OCI-LY7 (cell line): ENCODE measurements around the gene PALD1. TPM values are rescaled to one million over a fixed set of nuclear protein-coding genes. Genes with fewer than 3 reads are reported as not detected.

ENCODE experiments used
- BruUV-seq: library from RNA; stranded (reverse); fragments of 400-500 nt; replicated peaks from 2 replicates; lab custom pipeline; 2021; lab: Mats Ljungman, UMichigan
- CTCF ChIA-PET: fragments of 300-600 bp; sonication (Branson Sonifier 250); formaldehyde crosslinking; loops from one replicate; lab custom pipeline; 2022; ENCODE audit warnings: antibody characterized with exemption; ENCODE audit not compliant: unreplicated experiment; lab: Charles Lee
- POLR2A ChIA-PET: fragments of 300-600 bp; sonication (Branson Sonifier 250); formaldehyde crosslinking; loops from one replicate; lab custom pipeline; 2022; ENCODE audit warnings: antibody characterized with exemption; lab: Charles Lee
- DNase-seq: peaks from one replicate; pipeline ENCODE4 v3.0.0-alpha.2; 2015; ENCODE audit warnings: low spot score
- H2AFZ ChIP-seq: fragments of 200-600 bp; sonication (generic), shearing (Covaris generic); 2 replicates; pipeline ENCODE4 v1.6.1; 2014; ENCODE audit warnings: mild to moderate bottlenecking, antibody characterized with exemption, low read length, moderate library complexity
- H3K27ac ChIP-seq: fragments of 200-600 bp; sonication (generic); 2 replicates; pipeline ENCODE4 v1.5.1; 2014; ENCODE audit warnings: mixed run types, low read depth, mild to moderate bottlenecking, moderate library complexity, low read length, inconsistent platforms; ENCODE audit not compliant: poor library complexity, severe bottlenecking
- H3K36me3 ChIP-seq: fragments of 200-600 bp; sonication (generic); 2 replicates; pipeline ENCODE4 v1.6.1; 2014; ENCODE audit warnings: mild to moderate bottlenecking, antibody characterized with exemption, low read length, moderate library complexity, mixed read lengths; ENCODE audit not compliant: insufficient read depth
- H3K4me1 ChIP-seq: fragments of 200-600 bp; sonication (generic); 2 replicates; pipeline ENCODE4 v1.5.1; 2014; ENCODE audit warnings: mild to moderate bottlenecking, low read length; ENCODE audit not compliant: insufficient read depth, poor library complexity, severe bottlenecking
- H3K4me2 ChIP-seq: fragments of 200-600 bp; sonication (generic); 2 replicates; pipeline ENCODE4 v1.6.1; 2014; ENCODE audit warnings: mild to moderate bottlenecking, low read length
- H3K4me3 ChIP-seq: fragments of 200-600 bp; sonication (generic); 2 replicates; pipeline ENCODE4 v1.5.1; 2014; ENCODE audit warnings: mild to moderate bottlenecking, low read depth, low read length; ENCODE audit not compliant: poor library complexity, severe bottlenecking
- H3K79me2 ChIP-seq: fragments of 200-600 bp; sonication (generic); 2 replicates; pipeline ENCODE4 v1.6.1; 2016; ENCODE audit warnings: low read depth, mild to moderate bottlenecking, low read length, moderate library complexity, mixed read lengths; ENCODE audit not compliant: insufficient read depth
- H3K9me2 ChIP-seq: fragments of 200-600 bp; sonication (generic); 2 replicates; pipeline ENCODE4 v1.6.1; 2016; ENCODE audit warnings: mild to moderate bottlenecking, low read length, mixed read lengths; ENCODE audit not compliant: insufficient read depth
- H3K9me3 ChIP-seq: fragments of 200-600 bp; sonication (generic); 2 replicates; pipeline ENCODE4 v1.6.1; 2014; ENCODE audit warnings: mild to moderate bottlenecking, mixed run types, low read length, mixed read lengths
- H4K20me1 ChIP-seq: fragments of 200-600 bp; sonication (generic); 2 replicates; pipeline ENCODE4 v1.6.1; 2014; ENCODE audit warnings: mild to moderate bottlenecking, antibody characterized with exemption, low read length, moderate library complexity, mixed read lengths; ENCODE audit not compliant: insufficient read depth
- EZH2phosphoT487 ChIP-seq: fragments of 200-600 bp; sonication (generic); IDR thresholded peaks from 2 replicates; pipeline ENCODE4 v1.6.1; 2018; ENCODE audit warnings: low read depth, borderline replicate concordance, mild to moderate bottlenecking, mixed run types, antibody characterized with exemption, low read length, moderate library complexity, mixed read lengths
- intact Hi-C: fragments of 100-400 bp; cut with micrococcal nuclease; formaldehyde crosslinking; loops from one replicate; pipeline ENCODE4 v1.10.0; 2022; ENCODE audit not compliant: unreplicated experiment
- total RNA-seq, 2 experiments: library from RNA; depleted of rRNA in 1 of 2; stranded (reverse); fragments of >200 nt in 1 of 2; shearing (Covaris generic) in 1 of 2; gene quantifications; 2 replicates each; pipeline ENCODE4 v1.2.3, GENCODE V29; 2014 to 2022
- TF ChIP-seq, protein P1 (sequence below): fragments of 200-600 bp; sonication (generic); conservative IDR thresholded peaks from 2 replicates; pipeline ENCODE4 v1.5.1; 2014; ENCODE audit warnings: mild to moderate bottlenecking, antibody characterized with exemption, low read length, moderate library complexity, mixed read lengths

The PALD1 gene
- total RNA-seq, 2 experiments from 2014 or later, result 52.7 to 66.7 TPM

DNA sequence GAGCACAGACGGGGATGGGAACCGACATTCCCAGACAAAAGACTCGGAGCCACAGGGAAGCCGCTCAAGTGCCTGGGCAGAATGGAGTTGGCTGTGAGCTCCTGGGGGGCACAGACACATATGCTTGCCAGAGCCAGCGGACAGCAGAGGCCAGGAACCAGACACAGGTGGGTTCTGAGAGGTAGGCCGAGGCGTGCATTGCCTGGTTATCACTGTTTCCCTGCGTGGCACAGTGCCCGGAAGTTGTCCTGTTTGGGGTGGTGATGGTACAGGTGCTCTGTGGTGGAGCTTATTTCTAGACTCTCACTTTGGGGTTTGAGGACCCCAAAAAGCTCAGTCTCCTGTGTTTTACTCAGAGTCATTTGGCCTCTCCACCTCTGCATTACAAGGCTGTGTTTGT is 2.5 kb downstream of the PALD1 start:
- ChIA-PET CTCF (interaction anchor here (0.6 to 1.1 kb wide), 3 partner anchors 13 to 895 kb away, joined by 3 to 4 read pairs (median 3); no protein-coding TSS in a partner anchor), POLR2A (interaction anchor here (1.1 to 5.8 kb wide), 4 partner anchors 9 to 28 kb away, joined by 3 to 35 read pairs (median 6); no protein-coding TSS in a partner anchor)
- Histone ChIP-seq H3K79me2 (peaks cover 71% of the 10 kb centered on the region), H3K4me3 (peak overlapping the region; percentile 95), H2AFZ (no peak overlapping the region), H3K9me3 (no peaks in the 10 kb centered on the region), H3K4me2 (peak overlapping the region; percentile 82), H3K36me3 (peaks cover 64% of the 10 kb centered on the region), H3K4me1 (peaks cover 62% of the 10 kb centered on the region), H4K20me1 (peaks cover 21% of the 10 kb centered on the region; the same call in 1 of the 2 replicates), H3K27ac (peak overlapping the region; percentile 74), H3K9me2 (no peaks in the 10 kb centered on the region)
- no peak for TF ChIP-seq EZH2phosphoT487
- TF ChIP-seq, protein P1, sequence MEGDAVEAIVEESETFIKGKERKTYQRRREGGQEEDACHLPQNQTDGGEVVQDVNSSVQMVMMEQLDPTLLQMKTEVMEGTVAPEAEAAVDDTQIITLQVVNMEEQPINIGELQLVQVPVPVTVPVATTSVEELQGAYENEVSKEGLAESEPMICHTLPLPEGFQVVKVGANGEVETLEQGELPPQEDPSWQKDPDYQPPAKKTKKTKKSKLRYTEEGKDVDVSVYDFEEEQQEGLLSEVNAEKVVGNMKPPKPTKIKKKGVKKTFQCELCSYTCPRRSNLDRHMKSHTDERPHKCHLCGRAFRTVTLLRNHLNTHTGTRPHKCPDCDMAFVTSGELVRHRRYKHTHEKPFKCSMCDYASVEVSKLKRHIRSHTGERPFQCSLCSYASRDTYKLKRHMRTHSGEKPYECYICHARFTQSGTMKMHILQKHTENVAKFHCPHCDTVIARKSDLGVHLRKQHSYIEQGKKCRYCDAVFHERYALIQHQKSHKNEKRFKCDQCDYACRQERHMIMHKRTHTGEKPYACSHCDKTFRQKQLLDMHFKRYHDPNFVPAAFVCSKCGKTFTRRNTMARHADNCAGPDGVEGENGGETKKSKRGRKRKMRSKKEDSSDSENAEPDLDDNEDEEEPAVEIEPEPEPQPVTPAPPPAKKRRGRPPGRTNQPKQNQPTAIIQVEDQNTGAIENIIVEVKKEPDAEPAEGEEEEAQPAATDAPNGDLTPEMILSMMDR, result no peak
- no peak for DNase-seq
- no TSS peak for BruUV-seq
- intact Hi-C loops, result no loop called here

DNA sequence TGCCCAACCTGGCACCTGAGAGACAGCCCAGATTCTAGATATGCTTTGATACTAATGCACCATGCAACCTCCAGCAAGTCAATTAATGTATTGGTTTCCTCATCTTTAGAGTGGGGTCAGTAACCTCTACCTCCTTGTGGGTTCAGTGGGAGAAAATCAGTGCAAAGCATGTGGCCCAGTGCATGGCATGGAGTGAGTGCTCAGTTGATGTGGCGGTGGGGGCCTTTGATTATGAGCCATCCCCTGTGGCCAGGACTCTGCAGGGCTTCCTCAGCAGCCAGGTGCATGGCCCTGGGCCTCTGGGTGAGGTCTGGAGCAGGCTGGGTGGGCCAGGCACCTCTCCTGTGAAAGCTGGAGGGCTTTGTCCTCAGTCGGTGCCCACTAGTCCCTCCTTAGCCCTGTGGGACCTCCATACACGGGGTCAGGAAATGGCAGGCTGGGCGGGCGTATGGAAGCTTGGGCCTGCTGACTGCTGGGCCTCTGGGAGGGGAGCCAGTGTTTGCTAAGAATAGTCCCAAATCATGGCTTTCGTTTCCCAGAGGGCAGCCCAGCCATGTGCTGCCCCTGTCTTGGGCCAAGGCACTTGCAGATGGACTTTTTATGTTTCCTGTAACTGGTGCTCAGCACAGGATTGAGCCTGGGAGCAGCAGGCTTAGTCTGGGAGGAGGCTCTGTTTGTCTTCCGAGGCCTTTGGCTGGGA is 3.4 kb downstream of the PALD1 start:
- no peak overlapping the region for H2AFZ ChIP-seq
- peak overlapping the region; percentile 74 for H3K27ac ChIP-seq
- no peaks in the 10 kb centered on the region for H3K9me2 ChIP-seq
- peaks cover 72% of the 10 kb centered on the region for H3K36me3 ChIP-seq
- no peak for TF ChIP-seq EZH2phosphoT487
- TF ChIP-seq, protein P1, result no peak
- peak overlapping the region; percentile 95 for H3K4me3 ChIP-seq
- ChIA-PET CTCF (no interaction called here), POLR2A (interaction anchor here (1.1 to 5.8 kb wide), 3 partner anchors 8 to 28 kb away, joined by 5 to 35 read pairs (median 6); no protein-coding TSS in a partner anchor)
- DNase-seq, result no peak
- H4K20me1 ChIP-seq, result peaks cover 21% of the 10 kb centered on the region; the same call in 1 of the 2 replicates
- intact Hi-C loops, result no loop called here
- no peaks in the 10 kb centered on the region for H3K9me3 ChIP-seq
- H3K4me1 ChIP-seq, result peaks cover 53% of the 10 kb centered on the region
- H3K4me2 ChIP-seq, result peak overlapping the region; percentile 82
- H3K79me2 ChIP-seq, result peaks cover 78% of the 10 kb centered on the region
- no TSS peak for BruUV-seq
